HepG2 (cell line): ENCODE measurements around the gene SURF6.

ENCODE experiments used
- POLR2A ChIP-seq, 2 experiments: IDR thresholded peaks; 2 replicates each; pipeline ENCODE4 v1.6.1; 2011; ENCODE audit warnings: low read depth in 2 of 2, low read length in 2 of 2, mild to moderate bottlenecking in 1 of 2, moderate library complexity in 1 of 2; ENCODE audit not compliant: insufficient read depth in 1 of 2
- SKI ChIP-seq: fragments of 450-650 bp; IDR thresholded peaks from one replicate; pipeline ENCODE4 v1.6.1; 2018; ENCODE audit warnings: mild to moderate bottlenecking; ENCODE audit not compliant: partially characterized antibody
- YY1 ChIP-seq: IDR thresholded peaks from 2 replicates; pipeline ENCODE4 v1.6.1; 2011; ENCODE audit warnings: low read length, low read depth, moderate library complexity, mild to moderate bottlenecking; ENCODE audit not compliant: insufficient read depth, insufficient replicate concordance
- ZBTB7A ChIP-seq: sonication (generic); formaldehyde crosslinking; IDR thresholded peaks from 2 replicates; pipeline ENCODE4 v1.8.0; 2022; ENCODE audit warnings: mild to moderate bottlenecking, missing genetic modification reagents
- TF ChIP-seq, protein P1 (sequence below): sonication (generic); formaldehyde crosslinking; IDR thresholded peaks from 2 replicates; pipeline ENCODE4 v1.8.0; 2022; ENCODE audit warnings: mild to moderate bottlenecking, missing genetic modification reagents, borderline replicate concordance

DNA sequence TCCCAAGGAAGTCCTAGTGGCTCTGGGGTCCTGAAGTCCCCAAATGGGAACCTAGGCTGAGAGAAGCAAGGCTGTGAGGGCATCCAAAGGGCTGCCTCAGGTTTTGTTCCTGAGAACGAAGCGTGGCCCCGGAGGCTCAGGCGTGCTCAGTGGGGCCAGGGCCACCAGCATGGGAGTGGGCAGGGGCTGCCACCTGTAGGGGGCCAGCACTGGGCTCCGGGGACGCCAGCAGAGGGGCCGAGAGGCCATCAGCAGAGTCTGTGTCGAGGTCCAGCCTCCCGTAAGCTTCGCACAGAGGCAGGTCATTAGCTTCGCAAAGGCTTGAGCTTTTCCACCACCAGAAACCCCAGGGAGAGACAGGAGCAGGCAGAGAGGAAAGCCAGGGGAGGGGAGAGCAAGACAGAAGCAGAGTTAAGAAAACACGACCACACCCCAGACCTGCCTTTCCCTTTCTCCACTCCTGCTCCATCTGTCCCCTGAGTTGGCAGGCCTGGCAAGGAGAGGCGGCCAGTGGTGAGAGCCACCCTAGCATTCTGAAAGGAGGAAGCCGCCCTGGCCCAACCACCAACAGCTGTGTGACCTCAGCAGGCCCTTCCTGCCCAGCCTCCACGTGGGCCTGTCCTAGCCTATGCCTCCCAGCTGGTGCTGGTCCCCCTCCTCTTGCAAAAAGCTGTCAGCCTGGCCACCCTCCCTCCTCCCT lies 5.5 kb upstream of the SURF6 start:
- TF ChIP-seq, protein P1, sequence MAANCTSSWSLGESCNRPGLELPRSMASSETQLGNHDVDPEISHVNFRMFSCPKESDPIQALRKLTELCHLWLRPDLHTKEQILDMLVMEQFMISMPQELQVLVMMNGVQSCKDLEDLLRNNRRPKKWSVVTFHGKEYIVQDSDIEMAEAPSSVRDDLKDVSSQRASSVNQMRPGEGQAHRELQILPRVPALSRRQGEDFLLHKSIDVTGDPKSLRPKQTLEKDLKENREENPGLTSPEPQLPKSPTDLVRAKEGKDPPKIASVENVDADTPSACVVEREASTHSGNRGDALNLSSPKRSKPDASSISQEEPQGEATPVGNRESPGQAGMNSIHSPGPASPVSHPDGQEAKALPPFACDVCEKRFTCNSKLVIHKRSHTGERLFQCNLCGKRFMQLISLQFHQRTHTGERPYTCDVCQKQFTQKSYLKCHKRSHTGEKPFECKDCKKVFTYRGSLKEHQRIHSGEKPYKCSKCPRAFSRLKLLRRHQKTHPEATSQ (CRISPR knock-in tag), result no peak
- TF ChIP-seq YY1, result no peak
- TF ChIP-seq POLR2A (IDR thresholded peaks at IDR 0.05; ENCODE audit: insufficient read depth in 1 of 2, low read depth in 2 of 2, low read length in 2 of 2), result no peak
- no peak for TF ChIP-seq SKI
- TF ChIP-seq ZBTB7A, result no peak
